ENCODE results near the gene PKD2L1.

The PKD2L1 gene

GRCh38 chr10:100267239-100268104 is 62.6 kb downstream of the PKD2L1 start, which contains the start of gene CWF19L1:
CWF19L1 (minus strand) TSS chr10:100267638; CDS start chr10:100267593, 45 bp downstream.
- peak; percentile 81 for DNase-seq (ENCODE audit: low spot score)
- TF ChIP-seq CTCF (IDR thresholded peaks at IDR 0.05; ENCODE audit: extremely low read depth, missing control alignments), result no peak

GRCh38 chr10:100265821-100266485 is 64.1 kb downstream of the PKD2L1 start:
- TF ChIP-seq CTCF (IDR thresholded peaks at IDR 0.05; ENCODE audit: extremely low read depth, missing control alignments), result no peak
- DNase-seq (ENCODE audit: low spot score), result no peak

- no peak for TF ChIP-seq CTCF (IDR thresholded peaks at IDR 0.05; ENCODE audit: extremely low read depth, missing control alignments)
- DNase-seq (ENCODE audit: low spot score), result no peak
These were observed 75.8 kb downstream of the PKD2L1 start for GRCh38 chr10:100254191-100254590.

- no peak for TF ChIP-seq CTCF (IDR thresholded peaks at IDR 0.05; ENCODE audit: extremely low read depth, missing control alignments)
- no peak for DNase-seq (ENCODE audit: low spot score)
These were observed 77.0 kb downstream of the PKD2L1 start for GRCh38 chr10:100253041-100253440.

GRCh38 chr10:100248820-100249219 is 81.2 kb downstream of the PKD2L1 start:
- DNase-seq (ENCODE audit: low spot score), result no peak
- TF ChIP-seq CTCF (IDR thresholded peaks at IDR 0.05; ENCODE audit: extremely low read depth, missing control alignments), result no peak

- no peak for TF ChIP-seq CTCF (IDR thresholded peaks at IDR 0.05; ENCODE audit: extremely low read depth, missing control alignments)
- no peak for DNase-seq (ENCODE audit: low spot score)
These were observed 84.4 kb downstream of the PKD2L1 start for GRCh38 chr10:100245484-100246220.
